Naive thymus-derived CD8-positive, alpha-beta T cell (primary cell): ENCODE results near the gene TMEM108. TPM values are rescaled to one million over a fixed set of nuclear protein-coding genes. Genes with fewer than 3 reads are reported as not detected.

Experiments
- ATAC-seq, 2 donors: fragments of 150-1000 bp; cut with Tn5 transposase in 1 of 2; sonication (Bioruptor Pico), chemical (Tn5 transposase) in 1 of 2; 1 replicate in 1 of 2; 2 replicates in 1 of 2; pipeline ENCODE4 v1.10.0; 2021; ENCODE audit warnings: mild to moderate bottlenecking in 2 of 2, moderate library complexity in 2 of 2
- POLR2A ChIA-PET: fragments of 350-600 bp; sonication (Branson Sonifier 250); formaldehyde crosslinking; loops from one replicate; lab custom pipeline; 2021; ENCODE audit warnings: antibody characterized with exemption; lab: Charles Lee
- DNase-seq, 10 donors: peaks; one replicate each; pipeline versions ENCODE4 v3.0.0 to v3.0.0-alpha.2; 2020 to 2022
- H3K27ac Mint-ChIP-seq, 10 donors: one replicate each; pipeline ENCODE4 v1.8.0; 2020 to 2022; ENCODE audit warnings: mild to moderate bottlenecking in 10 of 10, mixed read lengths in 10 of 10, moderate library complexity in 4 of 10, inconsistent platforms in 1 of 10
- H3K27me3 Mint-ChIP-seq, 5 donors: one replicate each; pipeline ENCODE4 v1.8.0; 2021 to 2022; ENCODE audit warnings: mixed read lengths in 5 of 5
- H3K36me3 Mint-ChIP-seq, 3 donors: one replicate each; pipeline ENCODE4 v1.8.0; 2020 to 2022; ENCODE audit warnings: mixed read lengths in 3 of 3, mild to moderate bottlenecking in 2 of 3, inconsistent platforms in 1 of 3
- H3K4me1 Mint-ChIP-seq, 4 donors: one replicate each; pipeline ENCODE4 v1.8.0; 2021 to 2022; ENCODE audit warnings: mixed read lengths in 4 of 4
- H3K4me3 Mint-ChIP-seq, 10 donors: one replicate each; pipeline ENCODE4 v1.8.0; 2020 to 2022; ENCODE audit warnings: mild to moderate bottlenecking in 10 of 10, mixed read lengths in 10 of 10, moderate library complexity in 6 of 10, inconsistent platforms in 1 of 10
- H3K9me3 Mint-ChIP-seq, 9 donors: one replicate each; pipeline ENCODE4 v1.8.0; 2020 to 2022; ENCODE audit warnings: mixed read lengths in 9 of 9, mild to moderate bottlenecking in 3 of 9, inconsistent platforms in 1 of 9, moderate library complexity in 1 of 9
- polyA plus RNA-seq, 3 donors: library from polyadenylated mRNA; unstranded; fragments of 300-500 nt; fragmentation: Illumina TruSeq; gene quantifications; one replicate each; pipeline ENCODE4 v1.2.3, GENCODE V29; 2021
- total RNA-seq, 8 experiments: library from RNA in 2 of 8; stranded (reverse) in 2 of 8; gene quantifications; one replicate each; pipeline ENCODE4 v1.2.3 and lab custom pipeline; 2021 to 2026

Gene TMEM108
- total and polyA plus RNA-seq, 5 experiments from 2014 or later: not detected

- Mint-ChIP-seq H3K4me3 (no peak overlapping the region), H3K27ac (no peak overlapping the region), H3K9me3 (no peaks in the 10 kb centered on the region), H3K4me1 (no peaks in the 10 kb centered on the region), H3K36me3 (no peaks in the 10 kb centered on the region), H3K27me3 (peaks cover 3 to 20% (median 11%) of the 10 kb centered on the region in 5 donors)
- DNase-seq (no peak), ATAC-seq (no peak)
- POLR2A ChIA-PET: no interaction called here
Observed at GRCh38 chr3:133268726-133269134, 230.5 kb downstream of the TMEM108 start.

DNA sequence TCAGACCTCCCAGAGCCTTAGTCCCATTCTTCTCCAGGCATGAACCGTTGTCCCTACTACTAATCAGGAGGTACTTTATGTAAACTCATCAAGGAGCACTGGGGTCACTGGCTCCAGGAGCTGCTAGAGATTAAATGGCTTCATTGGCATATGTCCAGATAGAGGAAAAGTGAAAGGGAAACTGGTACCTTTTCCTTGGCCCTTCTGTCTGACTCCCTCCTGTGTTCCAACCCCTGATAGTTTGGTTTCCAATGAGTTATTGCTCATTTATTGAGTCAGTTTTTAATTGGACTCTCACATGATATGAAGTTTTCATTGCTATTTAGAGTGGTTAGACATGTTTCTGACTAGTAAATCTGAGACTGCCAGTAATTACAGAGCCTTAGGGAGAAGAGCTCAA is 231.2 kb downstream of the TMEM108 start:
- POLR2A ChIA-PET: no interaction called here
- DNase-seq (no peak), ATAC-seq (no peak)
- Mint-ChIP-seq H3K36me3 (no peaks in the 10 kb centered on the region), H3K9me3 (no peaks in the 10 kb centered on the region), H3K4me3 (no peak overlapping the region), H3K27ac (no peak overlapping the region), H3K27me3 (peaks cover 6 to 26% (median 16%) of the 10 kb centered on the region in 5 donors), H3K4me1 (peaks cover 0 to 4% (median 0%) of the 10 kb centered on the region in 4 donors)

- POLR2A ChIA-PET: no interaction called here
- peaks cover 0 to 4% (median 0%) of the 10 kb centered on the region in 4 donors for H3K4me1 Mint-ChIP-seq
- H3K36me3 Mint-ChIP-seq: no peaks in the 10 kb centered on the region
- ATAC-seq (no peak), DNase-seq (no peak)
- peaks cover 8 to 31% (median 16%) of the 10 kb centered on the region in 5 donors for H3K27me3 Mint-ChIP-seq
- no peak overlapping the region for H3K27ac Mint-ChIP-seq
- no peak overlapping the region for H3K4me3 Mint-ChIP-seq
- H3K9me3 Mint-ChIP-seq: no peaks in the 10 kb centered on the region
Observed at GRCh38 chr3:133270631-133271030, 232.4 kb downstream of the TMEM108 start.

- Mint-ChIP-seq H3K27me3 (peaks cover 8 to 31% (median 15%) of the 10 kb centered on the region in 5 donors), H3K4me3 (no peak overlapping the region), H3K27ac (no peak overlapping the region), H3K36me3 (no peaks in the 10 kb centered on the region), H3K4me1 (peaks cover 0 to 4% (median 0%) of the 10 kb centered on the region in 4 donors), H3K9me3 (no peaks in the 10 kb centered on the region)
- POLR2A ChIA-PET: no interaction called here
- DNase-seq: no peak
- no peak for ATAC-seq
Observed at GRCh38 chr3:133271042-133271441, 232.9 kb downstream of the TMEM108 start.

GRCh38 chr3:133271539-133271938 is 233.3 kb downstream of the TMEM108 start:
- Mint-ChIP-seq H3K36me3 (no peaks in the 10 kb centered on the region), H3K27me3 (peaks cover 8 to 26% (median 10%) of the 10 kb centered on the region in 5 donors)

GRCh38 chr3:133273346-133273745 is 235.2 kb downstream of the TMEM108 start:
- Mint-ChIP-seq H3K4me1 (peaks cover 0 to 4% (median 0%) of the 10 kb centered on the region in 4 donors), H3K27me3 (peaks cover 5 to 21% (median 10%) of the 10 kb centered on the region in 5 donors), H3K27ac (no peak overlapping the region), H3K9me3 (no peaks in the 10 kb centered on the region), H3K4me3 (no peak overlapping the region), H3K36me3 (no peaks in the 10 kb centered on the region)
- DNase-seq (no peak), ATAC-seq (no peak)
- POLR2A ChIA-PET: no interaction called here

More at GRCh38 chr3:133271539-133271938, 233.3 kb downstream of the TMEM108 start:
- Mint-ChIP-seq H3K9me3 (no peaks in the 10 kb centered on the region), H3K4me3 (no peak overlapping the region), H3K4me1 (peaks cover 0 to 4% (median 0%) of the 10 kb centered on the region in 4 donors), H3K27ac (no peak overlapping the region)
- POLR2A ChIA-PET: no interaction called here
- ATAC-seq: no peak
- DNase-seq: no peak

- DNase-seq: no peak
- no peak for ATAC-seq
- Mint-ChIP-seq H3K36me3 (no peaks in the 10 kb centered on the region), H3K4me3 (no peak overlapping the region), H3K9me3 (no peaks in the 10 kb centered on the region), H3K4me1 (peaks cover 0 to 4% (median 0%) of the 10 kb centered on the region in 4 donors), H3K27ac (no peak overlapping the region), H3K27me3 (peaks cover 5 to 21% (median 10%) of the 10 kb centered on the region in 5 donors)
- POLR2A ChIA-PET: no interaction called here
Observed at GRCh38 chr3:133274477-133274876, 236.3 kb downstream of the TMEM108 start.

DNA sequence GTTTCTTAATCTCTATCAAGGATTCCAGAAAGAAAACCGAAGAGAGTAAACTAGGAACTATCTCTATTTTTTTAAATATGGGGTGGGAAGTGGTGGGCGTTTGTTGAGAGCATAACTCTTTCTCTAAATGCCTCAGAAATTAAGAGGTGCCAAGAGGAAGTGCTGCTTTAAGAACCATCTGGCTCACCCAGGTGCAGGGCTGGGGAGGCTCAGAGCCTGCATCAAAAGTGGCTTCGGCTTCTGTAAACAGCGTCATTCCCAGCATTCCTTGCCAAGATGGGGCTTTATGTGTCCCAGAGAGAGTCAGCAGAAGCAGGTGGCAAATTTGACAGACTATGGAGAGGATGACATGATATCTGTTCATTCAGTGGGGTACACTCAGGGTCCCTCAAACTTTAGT is 238.4 kb downstream of the TMEM108 start:
- DNase-seq: no peak
- Mint-ChIP-seq H3K36me3 (no peaks in the 10 kb centered on the region), H3K9me3 (no peaks in the 10 kb centered on the region), H3K27me3 (peaks cover 4 to 18% (median 9%) of the 10 kb centered on the region in 5 donors), H3K27ac (peak overlapping the region in 1 of 10 donors; percentile 31), H3K4me1 (peaks cover 0 to 4% (median 0%) of the 10 kb centered on the region in 4 donors), H3K4me3 (no peak overlapping the region)
- POLR2A ChIA-PET: no interaction called here
- ATAC-seq: no peak

GRCh38 chr3:133277813-133278212 is 239.6 kb downstream of the TMEM108 start:
- no peak for ATAC-seq
- Mint-ChIP-seq H3K36me3 (no peaks in the 10 kb centered on the region), H3K9me3 (no peaks in the 10 kb centered on the region), H3K4me1 (peaks cover 0 to 4% (median 0%) of the 10 kb centered on the region in 4 donors), H3K27ac (no peak overlapping the region), H3K27me3 (peaks cover 4 to 18% (median 7%) of the 10 kb centered on the region in 5 donors), H3K4me3 (no peak overlapping the region)
- no peak for DNase-seq
- POLR2A ChIA-PET: no interaction called here

- H3K27me3 Mint-ChIP-seq: peaks cover 4 to 15% (median 7%) of the 10 kb centered on the region in 5 donors
- peaks cover 0 to 4% (median 0%) of the 10 kb centered on the region in 4 donors for H3K4me1 Mint-ChIP-seq
- no peak for ATAC-seq
- POLR2A ChIA-PET: no interaction called here
- no peak overlapping the region for H3K4me3 Mint-ChIP-seq
- no peaks in the 10 kb centered on the region for H3K9me3 Mint-ChIP-seq
- H3K36me3 Mint-ChIP-seq: no peaks in the 10 kb centered on the region
- H3K27ac Mint-ChIP-seq: no peak overlapping the region
- DNase-seq: no peak
Observed at GRCh38 chr3:133278260-133279043, 240.3 kb downstream of the TMEM108 start.

DNA sequence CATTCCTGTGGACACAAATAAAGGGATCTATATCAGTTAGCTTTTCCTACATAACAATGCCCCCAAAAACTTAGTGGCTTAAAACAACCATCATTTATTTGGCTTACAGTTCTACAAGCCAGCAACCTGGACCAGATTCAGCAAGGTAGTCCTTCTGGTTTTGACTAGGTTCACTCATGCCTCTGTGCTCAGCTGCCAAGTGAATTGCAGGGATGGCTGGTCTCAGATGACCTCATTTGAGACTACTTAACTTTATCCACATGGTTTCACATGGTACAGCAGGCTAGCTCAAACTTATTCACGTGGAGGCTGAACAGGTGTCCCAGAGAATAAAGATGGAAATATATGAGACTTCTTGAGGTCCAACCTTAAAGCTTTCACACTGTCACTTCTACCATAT is 242.4 kb downstream of the TMEM108 start:
- Mint-ChIP-seq H3K27me3 (peaks cover 0 to 11% (median 3%) of the 10 kb centered on the region in 5 donors), H3K4me1 (no peaks in the 10 kb centered on the region), H3K27ac (no peak overlapping the region), H3K36me3 (no peaks in the 10 kb centered on the region), H3K4me3 (no peak overlapping the region), H3K9me3 (no peaks in the 10 kb centered on the region)
- DNase-seq (no peak), ATAC-seq (no peak)
- POLR2A ChIA-PET: no interaction called here

DNA sequence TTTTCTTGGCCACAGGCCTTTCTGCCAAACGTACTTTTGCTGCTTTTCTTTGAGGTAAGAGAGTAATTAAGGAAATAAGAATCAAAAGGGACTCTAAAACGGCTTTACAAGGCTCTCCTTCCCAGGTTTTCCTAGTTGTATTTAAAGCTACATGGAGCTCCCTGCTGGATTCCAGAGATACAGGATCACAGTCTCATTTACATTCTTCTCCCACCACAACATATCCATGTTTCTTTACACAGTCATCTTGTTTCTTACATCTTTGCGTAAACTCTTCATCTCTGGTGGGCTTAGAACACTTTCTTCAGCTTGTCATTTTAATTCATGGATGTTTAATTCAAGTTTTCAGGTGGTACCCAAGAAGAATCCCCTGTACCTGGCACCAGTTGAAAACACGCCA is 244.0 kb downstream of the TMEM108 start:
- ATAC-seq (no peak), DNase-seq (no peak)
- peaks cover 0 to 12% (median 7%) of the 10 kb centered on the region in 5 donors for H3K27me3 Mint-ChIP-seq
- H3K36me3 Mint-ChIP-seq: no peaks in the 10 kb centered on the region
- H3K4me1 Mint-ChIP-seq: no peaks in the 10 kb centered on the region
- no peaks in the 10 kb centered on the region for H3K9me3 Mint-ChIP-seq
- no peak overlapping the region for H3K27ac Mint-ChIP-seq
- no peak overlapping the region for H3K4me3 Mint-ChIP-seq
- POLR2A ChIA-PET: no interaction called here

DNA sequence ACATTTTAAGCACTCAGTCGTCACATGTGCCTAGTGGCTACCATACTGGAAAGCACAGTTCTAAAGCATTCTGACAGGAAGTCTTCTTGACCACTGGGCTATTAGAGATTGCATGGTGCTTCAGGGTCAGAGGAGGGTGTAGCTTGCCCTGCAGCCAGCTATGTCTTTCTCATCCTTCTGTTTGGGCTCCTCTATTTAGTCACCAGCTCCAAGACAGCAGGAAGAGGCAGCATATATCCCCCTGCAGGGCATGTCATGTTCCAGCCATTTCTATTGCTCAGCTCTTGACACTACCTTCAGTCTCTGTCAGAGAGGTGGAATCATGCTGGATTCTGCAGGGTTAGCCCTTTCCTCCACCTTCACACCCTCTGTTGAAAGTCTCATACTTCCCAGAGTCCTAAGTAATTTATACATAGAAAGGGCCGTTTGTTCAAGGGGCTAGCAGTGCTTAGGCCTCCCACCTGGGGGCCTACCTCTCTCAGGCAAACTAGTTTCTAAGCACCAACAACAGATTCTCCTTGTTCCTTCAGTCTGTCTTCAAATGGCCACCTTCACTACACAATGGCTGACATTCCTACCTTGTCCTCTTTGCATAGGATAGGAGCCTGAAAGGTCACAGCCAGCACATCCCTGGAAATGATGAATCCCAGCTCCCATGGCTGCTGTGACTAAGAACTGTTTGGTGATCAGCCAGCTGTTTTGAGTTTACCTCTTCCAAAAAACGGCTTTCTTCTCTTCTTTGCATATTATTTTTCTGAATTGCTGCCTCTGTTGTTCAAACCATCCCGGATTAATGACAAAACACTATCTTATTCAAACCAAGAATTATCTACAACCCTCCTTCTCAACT is 246.0 kb downstream of the TMEM108 start:
- POLR2A ChIA-PET: no interaction called here
- Mint-ChIP-seq H3K36me3 (no peaks in the 10 kb centered on the region), H3K4me3 (no peak overlapping the region), H3K9me3 (no peaks in the 10 kb centered on the region), H3K27me3 (peaks cover 0 to 9% (median 8%) of the 10 kb centered on the region in 5 donors), H3K4me1 (no peaks in the 10 kb centered on the region), H3K27ac (no peak overlapping the region)
- ATAC-seq: no peak
- no peak for DNase-seq
